Omental fat pad (tissue), 4 donors: ENCODE results near the gene PDE4D. TPM values are rescaled to one million over a fixed set of nuclear protein-coding genes. Genes with fewer than 3 reads are reported as not detected.

Experiments used
- ATAC-seq: fragments of 150-250 bp; one replicate; pipeline ENCODE4 v1.9.1; 2016; ENCODE audit warnings: mild to moderate bottlenecking, moderate library complexity; ENCODE audit not compliant: low FRiP score
- DNase-seq: peaks from one replicate; pipeline ENCODE4 v3.0.0-alpha.2; 2019; ENCODE audit warnings: low spot score
- small RNA-seq: library from RNA; depleted of rRNA; stranded (forward); fragments of <200 nt; gene quantifications from one replicate; pipeline ENCODE3, GENCODE V24; 2016
- total RNA-seq, 4 donors: library from RNA; depleted of rRNA; stranded (reverse); fragments of >200 nt; gene quantifications; one replicate each; pipeline ENCODE4 v1.1.0, GENCODE V29; 2016
- TF ChIP-seq, protein P1 (sequence below), 3 donors: fragments of 450-650 bp; IDR thresholded peaks; one replicate each; pipeline ENCODE4 v1.5.1; 2016 to 2017; ENCODE audit warnings: antibody characterized with exemption in 3 of 3, mild to moderate bottlenecking in 3 of 3, moderate library complexity in 2 of 3

The PDE4D gene
- total RNA-seq, 4 donors from 2014 or later = 32.5 to 94.8 (median 43.2) TPM

- TF ChIP-seq, protein P1, sequence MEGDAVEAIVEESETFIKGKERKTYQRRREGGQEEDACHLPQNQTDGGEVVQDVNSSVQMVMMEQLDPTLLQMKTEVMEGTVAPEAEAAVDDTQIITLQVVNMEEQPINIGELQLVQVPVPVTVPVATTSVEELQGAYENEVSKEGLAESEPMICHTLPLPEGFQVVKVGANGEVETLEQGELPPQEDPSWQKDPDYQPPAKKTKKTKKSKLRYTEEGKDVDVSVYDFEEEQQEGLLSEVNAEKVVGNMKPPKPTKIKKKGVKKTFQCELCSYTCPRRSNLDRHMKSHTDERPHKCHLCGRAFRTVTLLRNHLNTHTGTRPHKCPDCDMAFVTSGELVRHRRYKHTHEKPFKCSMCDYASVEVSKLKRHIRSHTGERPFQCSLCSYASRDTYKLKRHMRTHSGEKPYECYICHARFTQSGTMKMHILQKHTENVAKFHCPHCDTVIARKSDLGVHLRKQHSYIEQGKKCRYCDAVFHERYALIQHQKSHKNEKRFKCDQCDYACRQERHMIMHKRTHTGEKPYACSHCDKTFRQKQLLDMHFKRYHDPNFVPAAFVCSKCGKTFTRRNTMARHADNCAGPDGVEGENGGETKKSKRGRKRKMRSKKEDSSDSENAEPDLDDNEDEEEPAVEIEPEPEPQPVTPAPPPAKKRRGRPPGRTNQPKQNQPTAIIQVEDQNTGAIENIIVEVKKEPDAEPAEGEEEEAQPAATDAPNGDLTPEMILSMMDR (IDR thresholded peaks at IDR 0.05) = no peak
- ATAC-seq (no peak), DNase-seq (no peak)
Observed at GRCh38 chr5:58922461-58923171, 970.9 kb downstream of the PDE4D start.

DNA sequence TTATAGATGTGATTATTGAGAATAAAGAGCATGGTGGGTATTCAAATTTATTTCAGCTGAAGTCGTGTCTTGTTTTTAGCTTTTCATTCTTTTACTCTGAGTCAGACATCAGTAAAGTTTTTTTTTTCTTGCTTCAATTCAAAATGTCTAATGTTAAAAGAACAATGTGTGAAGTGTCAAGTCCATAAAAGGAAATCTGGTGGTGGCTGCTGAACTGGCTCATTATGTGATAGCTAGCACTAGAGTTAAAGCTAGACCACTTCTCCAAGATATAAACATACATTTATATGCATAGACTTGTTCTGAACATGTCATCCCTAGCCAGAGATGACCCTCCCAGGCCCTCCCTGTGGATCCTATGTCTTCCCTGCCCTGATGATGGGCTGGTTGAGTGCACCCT is 972.4 kb downstream of the PDE4D start:
- DNase-seq = no peak
- no peak for ATAC-seq

GRCh38 chr5:58919833-58920232 is 973.7 kb downstream of the PDE4D start:
- TF ChIP-seq, protein P1 (IDR thresholded peaks at IDR 0.05) = no peak
- ATAC-seq (no peak), DNase-seq (no peak)

More for the DNA sequence above, 972.4 kb downstream of the PDE4D start:
- TF ChIP-seq, protein P1 (IDR thresholded peaks at IDR 0.05) = no peak

Small RNAs within 50 kb of the gene (small RNA-seq; reads per million reads assigned to genes)
- 0.90 reads per million for gene MIR582
